HG03571 (cell line): ENCODE data around the gene BRD8.
"Not testable (repeated sequence)": the region's sequence is repeated elsewhere in the genome, so short reads cannot be mapped to it uniquely, and the experiment has no call there.

Experiments used
- ATAC-seq: cut with Tn5 transposase; IDR thresholded peaks from one replicate; pipeline ENCODE4 v1.9.1; 2021; ENCODE audit not compliant: unreplicated experiment

BRD8 gene

GRCh38 chr5:138178516-138179276 is at the start of gene BRD8, which contains the start of gene KIF20A:
TSS of gene BRD8 (minus strand) at chr5:138178630. CDS start at chr5:138178614, 16 bp downstream.
TSS of gene KIF20A (plus strand) at chr5:138179112. CDS start at chr5:138179681, 569 bp downstream.
- ATAC-seq, result peak; percentile 72

GRCh38 chr5:138226910-138227309 is 48.5 kb upstream of the BRD8 start:
- no peak for ATAC-seq

GRCh38 chr5:138224712-138225111 is 46.3 kb upstream of the BRD8 start:
- no peak for ATAC-seq

GRCh38 chr5:138223532-138223931 is 45.1 kb upstream of the BRD8 start:
- no peak for ATAC-seq

- no peak for ATAC-seq
These were observed 38.4 kb upstream of the BRD8 start for GRCh38 chr5:138216799-138217198.

GRCh38 chr5:138213161-138214029 is 35.0 kb upstream of the BRD8 start, which contains the start of gene CDC23:
TSS of gene CDC23 (minus strand) at chr5:138213323. CDS start at chr5:138213312, 11 bp downstream.
- peak; percentile 84 for ATAC-seq

GRCh38 chr5:138212828-138213160 is 34.4 kb upstream of the BRD8 start:
- no peak for ATAC-seq

GRCh38 chr5:138210985-138211384 is 32.6 kb upstream of the BRD8 start:
- no peak for ATAC-seq

GRCh38 chr5:138193859-138194258 is 15.4 kb upstream of the BRD8 start:
- ATAC-seq, result not testable (repeated sequence)

GRCh38 chr5:138192826-138193225 is 14.4 kb upstream of the BRD8 start:
- ATAC-seq, result no peak

GRCh38 chr5:138188626-138189025 is 10.2 kb upstream of the BRD8 start:
- no peak for ATAC-seq

GRCh38 chr5:138186002-138186447 is 7.6 kb upstream of the BRD8 start:
- no peak for ATAC-seq

GRCh38 chr5:138182808-138183207 is 4.4 kb upstream of the BRD8 start:
- no peak for ATAC-seq

- no peak for ATAC-seq
These were observed 2.4 kb upstream of the BRD8 start for GRCh38 chr5:138180841-138181240.

- ATAC-seq, result no peak
These were observed 1.9 kb upstream of the BRD8 start for GRCh38 chr5:138180183-138180782.

GRCh38 chr5:138179277-138179857 is 937 bp upstream of the BRD8 start:
- ATAC-seq, result no peak

GRCh38 chr5:138177941-138178515 is 402 bp downstream of the BRD8 start:
- ATAC-seq, result no peak

- no peak for ATAC-seq
These were observed 8.1 kb downstream of the BRD8 start for GRCh38 chr5:138170299-138170698.

- no peak for ATAC-seq
These were observed 9.3 kb downstream of the BRD8 start for GRCh38 chr5:138169124-138169523.

- ATAC-seq, result no peak
These were observed 14.7 kb downstream of the BRD8 start for GRCh38 chr5:138163721-138164120.

- ATAC-seq, result no peak
These were observed 17.7 kb downstream of the BRD8 start for GRCh38 chr5:138160706-138161105.
